ENCODE results near the gene ZNF460. TPM values are rescaled to one million over a fixed set of nuclear protein-coding genes. Genes with fewer than 3 reads are reported as not detected.
"Not testable (repeated sequence)": the region's sequence is repeated elsewhere in the genome, so short reads cannot be mapped to it uniquely, and the experiment has no call there.

ZNF460 gene
- total RNA-seq, 1 donor from 2014 or later: 30.3 TPM

DNA sequence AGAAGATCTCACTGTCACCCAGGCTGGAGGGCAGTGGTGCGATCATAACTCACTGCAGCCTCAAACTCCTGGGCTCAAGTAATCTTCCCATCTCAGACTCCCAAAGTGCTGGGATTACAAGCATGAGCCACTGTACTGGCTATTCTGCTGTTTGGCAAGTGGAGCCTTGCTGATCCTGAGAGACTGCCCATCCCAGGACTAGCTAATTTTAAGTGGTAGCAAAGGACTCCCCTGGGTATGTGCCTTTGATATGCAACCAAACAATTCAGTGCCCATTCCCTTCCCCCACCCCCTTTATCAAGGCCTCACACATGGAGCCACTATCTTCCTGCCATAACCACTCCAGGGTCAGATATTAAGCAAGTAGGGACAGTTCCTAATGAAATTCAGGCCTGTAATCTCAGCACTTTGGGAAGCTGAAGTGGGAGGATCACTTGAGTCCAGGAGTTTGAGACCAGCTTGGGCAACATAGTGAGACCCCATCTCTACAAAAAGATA lies 17.0 kb upstream of the ZNF460 start:
- no peak for TF ChIP-seq CTCF (conservative IDR thresholded peaks at IDR 0.05; ENCODE audit: low read depth, low read length)
- no peak for DNase-seq (ENCODE audit: low read depth)
- no peak overlapping the region for H3K4me3 ChIP-seq (ENCODE audit: low read depth, low read length)

- DNase-seq (ENCODE audit: low read depth): peak; percentile 36
- no peak for TF ChIP-seq CTCF (conservative IDR thresholded peaks at IDR 0.05; ENCODE audit: low read depth, low read length)
- no peak overlapping the region for H3K4me3 ChIP-seq (ENCODE audit: low read depth, low read length)
Observed at GRCh38 chr19:57267291-57267690, 13.0 kb upstream of the ZNF460 start.

- no peak overlapping the region for H3K4me3 ChIP-seq (ENCODE audit: low read depth, low read length)
- DNase-seq (ENCODE audit: low read depth): peak; percentile 51
- TF ChIP-seq CTCF (conservative IDR thresholded peaks at IDR 0.05; ENCODE audit: low read depth, low read length): no peak
Observed at GRCh38 chr19:57269515-57270250, 10.6 kb upstream of the ZNF460 start.

DNA sequence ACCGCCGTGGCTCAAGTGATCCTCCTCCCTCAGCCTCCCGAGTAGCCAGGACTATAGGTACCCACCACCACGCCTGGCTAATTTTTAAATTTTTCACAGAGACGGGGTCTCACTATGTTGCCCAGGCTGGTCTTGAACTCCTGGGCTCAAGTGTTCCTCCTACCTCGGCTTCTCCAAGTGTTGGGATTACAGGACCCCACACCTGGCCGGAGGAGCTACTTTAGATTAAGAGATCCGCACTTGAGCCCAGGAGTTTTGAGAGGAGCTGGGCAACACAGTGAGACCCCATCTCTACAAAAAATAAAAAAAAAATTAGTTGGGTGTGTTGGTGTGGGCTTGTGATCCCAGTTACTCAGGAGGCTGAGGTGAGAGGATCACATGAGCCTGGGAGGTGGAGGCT lies 9.0 kb upstream of the ZNF460 start:
- no peak overlapping the region for H3K4me3 ChIP-seq (ENCODE audit: low read depth, low read length)
- no peak for TF ChIP-seq CTCF (conservative IDR thresholded peaks at IDR 0.05; ENCODE audit: low read depth, low read length)
- DNase-seq (ENCODE audit: low read depth): no peak

DNA sequence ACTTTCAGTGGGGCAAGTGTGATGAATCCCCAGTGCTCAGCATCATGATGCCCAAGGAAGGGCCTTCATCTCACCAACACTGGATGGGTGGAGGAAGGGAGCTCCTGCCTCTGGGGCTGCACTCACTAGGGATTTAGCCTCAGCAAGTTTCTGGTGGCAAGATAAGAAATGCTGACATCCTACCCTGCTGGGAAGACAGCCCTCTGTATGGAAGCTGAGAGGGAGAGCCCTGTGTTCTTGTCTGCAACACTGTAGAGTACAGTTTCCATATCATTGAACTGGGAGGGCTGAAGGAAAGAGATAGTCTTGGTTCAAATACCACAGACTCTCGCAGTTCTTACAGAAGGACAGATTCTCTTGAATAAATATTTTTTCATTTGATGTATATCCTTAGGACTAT lies 7.3 kb upstream of the ZNF460 start:
- TF ChIP-seq CTCF (conservative IDR thresholded peaks at IDR 0.05; ENCODE audit: low read depth, low read length): no peak
- H3K4me3 ChIP-seq (ENCODE audit: low read depth, low read length): no peak overlapping the region
- DNase-seq (ENCODE audit: low read depth): no peak

- H3K4me3 ChIP-seq (ENCODE audit: low read depth, low read length): no peak overlapping the region
- TF ChIP-seq CTCF (conservative IDR thresholded peaks at IDR 0.05; ENCODE audit: low read depth, low read length): no peak
- no peak for DNase-seq (ENCODE audit: low read depth)
Observed at GRCh38 chr19:57276430-57276829, 3.9 kb upstream of the ZNF460 start.

DNA sequence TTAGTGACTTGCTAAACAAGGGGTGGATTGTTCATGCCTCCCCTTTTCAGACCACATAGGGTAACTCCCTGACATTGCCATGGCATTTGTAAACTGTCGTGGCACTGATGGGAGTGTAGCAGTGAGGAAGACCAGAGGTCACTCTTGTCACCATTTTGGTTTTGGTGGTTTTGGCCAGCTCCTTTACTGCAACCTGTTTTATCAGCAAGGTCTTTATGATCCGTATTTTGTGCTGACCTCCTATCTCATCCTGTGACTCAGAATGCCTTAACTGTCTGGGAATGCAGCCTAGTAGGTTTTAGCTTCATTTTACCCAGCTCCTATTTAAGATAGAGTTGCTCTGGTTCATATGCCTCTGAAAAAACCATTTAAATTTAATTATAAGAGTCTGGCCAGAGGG lies 1.8 kb upstream of the ZNF460 start:
- H3K4me3 ChIP-seq (ENCODE audit: low read depth, low read length); DNase-seq (ENCODE audit: low read depth): not testable (repeated sequence)
